Thoracic aorta (tissue), 2 donors: ENCODE results near the gene ZG16B. TPM values are rescaled to one million over a fixed set of nuclear protein-coding genes. Genes with fewer than 3 reads are reported as not detected.

Source experiments
- ATAC-seq: fragments of 150-250 bp; one replicate; pipeline ENCODE4 v1.8.0; 2017; ENCODE audit warnings: low read depth; ENCODE audit not compliant: insufficient number of reproducible peaks, low FRiP score
- DNase-seq: peaks from one replicate; pipeline ENCODE4 v3.0.0-alpha.2; 2020; ENCODE audit warnings: low spot score
- H3K27ac ChIP-seq, 2 donors: fragments of 200-600 bp; sonication (generic); 1 replicate in 1 of 2; 2 replicates in 1 of 2; pipeline ENCODE4 v1.5.1; 2016; ENCODE audit warnings: mild to moderate bottlenecking in 2 of 2, moderate library complexity in 2 of 2
- H3K27me3 ChIP-seq: fragments of 200-600 bp; sonication (generic); replicated peaks from 2 replicates; pipeline ENCODE4 v1.6.0; 2016; ENCODE audit warnings: mild to moderate bottlenecking; ENCODE audit not compliant: insufficient read depth
- H3K36me3 ChIP-seq: fragments of 200-600 bp; sonication (generic); one replicate; pipeline ENCODE4 v1.5.1; 2016
- H3K4me1 ChIP-seq, 2 donors: fragments of 200-600 bp; sonication (generic); 1 replicate in 1 of 2; 2 replicates in 1 of 2; pipeline versions ENCODE4 v1.5.1 to v1.6.0; 2016; ENCODE audit warnings: low read depth in 2 of 2, mild to moderate bottlenecking in 1 of 2; ENCODE audit not compliant: control insufficient read depth in 1 of 2
- H3K4me3 ChIP-seq: fragments of 200-600 bp; sonication (generic); 2 replicates; pipeline ENCODE4 v1.5.1; 2016; ENCODE audit warnings: mild to moderate bottlenecking
- H3K9me3 ChIP-seq: fragments of 200-600 bp; sonication (generic); 2 replicates; pipeline ENCODE4 v1.5.1; 2016
- total RNA-seq, 2 donors: library from RNA; depleted of rRNA; stranded (reverse); fragments of >200 nt; gene quantifications; one replicate each; pipeline versions ENCODE4 v1.1.0 to v1.2.3, GENCODE V29; 2016
- TF ChIP-seq, protein P1 (sequence below): fragments of 200-600 bp; sonication (generic); IDR thresholded peaks from one replicate; pipeline ENCODE4 v1.5.1; 2019; ENCODE audit warnings: antibody characterized with exemption

Gene ZG16B
- total RNA-seq, 2 donors from 2014 or later = not detected

DNA sequence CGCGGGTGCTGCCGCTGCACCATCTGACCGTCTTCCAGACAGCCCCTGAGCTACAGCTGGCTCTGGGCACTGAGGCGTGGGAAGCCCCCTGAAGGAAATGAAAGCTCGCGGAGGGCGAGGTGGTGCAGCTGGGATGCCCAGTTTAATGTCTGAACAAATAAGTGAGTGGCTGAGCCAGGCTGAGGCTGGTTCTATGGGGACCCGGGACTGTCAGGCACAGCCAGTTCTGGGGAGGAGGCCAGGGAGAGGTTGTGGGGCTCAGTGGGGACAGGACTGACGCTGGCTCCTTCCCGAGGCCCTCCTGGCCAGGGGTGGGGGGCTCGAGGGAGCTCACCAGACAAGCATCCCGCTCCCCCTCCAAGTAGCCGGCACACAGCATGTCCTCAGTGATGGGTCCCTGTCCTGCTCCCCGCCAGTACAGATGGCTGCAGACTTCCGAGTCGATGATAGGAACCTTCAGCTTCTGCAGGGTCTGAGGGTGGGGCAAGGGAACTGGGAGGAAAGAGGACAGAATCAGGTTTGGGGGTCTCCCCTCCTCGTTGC, 23.5 kb downstream of the ZG16B start:
- no peaks in the 10 kb centered on the region for H3K9me3 ChIP-seq
- no peaks in the 10 kb centered on the region for H3K4me1 ChIP-seq
- no peaks in the 10 kb centered on the region for H3K27me3 ChIP-seq
- no peak overlapping the region for H3K27ac ChIP-seq
- H3K36me3 ChIP-seq = no peaks in the 10 kb centered on the region
- no peak for ATAC-seq
- TF ChIP-seq, protein P1, sequence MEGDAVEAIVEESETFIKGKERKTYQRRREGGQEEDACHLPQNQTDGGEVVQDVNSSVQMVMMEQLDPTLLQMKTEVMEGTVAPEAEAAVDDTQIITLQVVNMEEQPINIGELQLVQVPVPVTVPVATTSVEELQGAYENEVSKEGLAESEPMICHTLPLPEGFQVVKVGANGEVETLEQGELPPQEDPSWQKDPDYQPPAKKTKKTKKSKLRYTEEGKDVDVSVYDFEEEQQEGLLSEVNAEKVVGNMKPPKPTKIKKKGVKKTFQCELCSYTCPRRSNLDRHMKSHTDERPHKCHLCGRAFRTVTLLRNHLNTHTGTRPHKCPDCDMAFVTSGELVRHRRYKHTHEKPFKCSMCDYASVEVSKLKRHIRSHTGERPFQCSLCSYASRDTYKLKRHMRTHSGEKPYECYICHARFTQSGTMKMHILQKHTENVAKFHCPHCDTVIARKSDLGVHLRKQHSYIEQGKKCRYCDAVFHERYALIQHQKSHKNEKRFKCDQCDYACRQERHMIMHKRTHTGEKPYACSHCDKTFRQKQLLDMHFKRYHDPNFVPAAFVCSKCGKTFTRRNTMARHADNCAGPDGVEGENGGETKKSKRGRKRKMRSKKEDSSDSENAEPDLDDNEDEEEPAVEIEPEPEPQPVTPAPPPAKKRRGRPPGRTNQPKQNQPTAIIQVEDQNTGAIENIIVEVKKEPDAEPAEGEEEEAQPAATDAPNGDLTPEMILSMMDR = no peak
- no peak overlapping the region for H3K4me3 ChIP-seq
- DNase-seq = no peak

DNA sequence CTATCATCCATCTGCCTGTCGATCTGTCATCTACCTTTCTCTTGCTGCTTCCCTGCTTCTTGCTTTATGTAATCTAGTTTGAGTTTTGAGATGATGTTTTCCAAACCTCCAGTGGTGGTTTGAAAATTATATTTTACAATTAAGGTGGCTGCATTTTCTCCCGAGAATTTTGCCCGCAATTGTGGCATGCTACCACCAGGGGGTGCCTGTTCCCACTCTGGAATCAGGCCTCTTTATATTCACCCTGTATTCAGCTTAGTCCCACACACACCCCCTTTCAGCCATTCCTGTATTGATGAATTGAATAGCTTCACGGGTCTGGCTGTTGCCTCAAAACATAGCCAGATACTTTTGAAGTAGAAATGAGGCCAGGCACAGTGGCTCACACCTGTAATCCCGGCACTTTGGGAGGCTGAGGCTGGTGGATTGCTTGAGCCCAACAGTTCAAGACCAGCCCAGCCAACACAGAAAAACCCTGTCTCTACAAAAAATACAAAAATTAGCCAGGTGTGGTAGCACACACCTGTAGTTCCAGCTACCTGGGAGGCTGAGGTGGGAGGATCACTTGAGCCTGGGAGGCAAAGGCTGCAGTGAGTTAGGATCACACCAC, 24.7 kb downstream of the ZG16B start:
- Histone ChIP-seq H3K4me1 (no peaks in the 10 kb centered on the region), H3K9me3 (no peaks in the 10 kb centered on the region), H3K4me3 (no peak overlapping the region), H3K27ac (no peak overlapping the region), H3K36me3 (no peaks in the 10 kb centered on the region), H3K27me3 (no peaks in the 10 kb centered on the region)
- TF ChIP-seq, protein P1 = no peak
- DNase-seq = no peak
- ATAC-seq = no peak

DNA sequence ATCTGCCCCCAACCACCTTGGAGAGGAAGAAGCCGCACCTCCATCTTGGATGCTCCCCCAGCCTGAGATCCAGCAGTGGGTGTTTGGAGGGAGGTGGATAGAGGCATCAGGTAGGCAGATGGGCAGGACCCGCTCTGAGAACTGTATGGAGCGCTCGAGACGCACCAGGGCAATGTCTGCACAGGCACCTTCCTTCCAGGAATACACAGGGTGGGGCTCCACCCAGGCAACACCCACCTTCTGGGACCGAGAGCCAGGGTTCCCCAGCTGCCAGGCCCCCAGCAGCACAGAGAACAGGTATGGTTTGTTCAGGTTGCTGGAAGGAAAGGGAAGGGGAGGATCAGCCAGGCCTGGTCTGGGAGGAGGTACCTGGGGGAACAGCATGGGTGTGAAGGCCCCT, 25.4 kb downstream of the ZG16B start:
- Histone ChIP-seq H3K36me3 (no peaks in the 10 kb centered on the region), H3K27me3 (no peaks in the 10 kb centered on the region), H3K4me1 (no peaks in the 10 kb centered on the region), H3K4me3 (no peak overlapping the region), H3K27ac (no peak overlapping the region), H3K9me3 (peaks cover 1% of the 10 kb centered on the region)
- DNase-seq (no peak), ATAC-seq (no peak)
- TF ChIP-seq, protein P1 = no peak

DNA sequence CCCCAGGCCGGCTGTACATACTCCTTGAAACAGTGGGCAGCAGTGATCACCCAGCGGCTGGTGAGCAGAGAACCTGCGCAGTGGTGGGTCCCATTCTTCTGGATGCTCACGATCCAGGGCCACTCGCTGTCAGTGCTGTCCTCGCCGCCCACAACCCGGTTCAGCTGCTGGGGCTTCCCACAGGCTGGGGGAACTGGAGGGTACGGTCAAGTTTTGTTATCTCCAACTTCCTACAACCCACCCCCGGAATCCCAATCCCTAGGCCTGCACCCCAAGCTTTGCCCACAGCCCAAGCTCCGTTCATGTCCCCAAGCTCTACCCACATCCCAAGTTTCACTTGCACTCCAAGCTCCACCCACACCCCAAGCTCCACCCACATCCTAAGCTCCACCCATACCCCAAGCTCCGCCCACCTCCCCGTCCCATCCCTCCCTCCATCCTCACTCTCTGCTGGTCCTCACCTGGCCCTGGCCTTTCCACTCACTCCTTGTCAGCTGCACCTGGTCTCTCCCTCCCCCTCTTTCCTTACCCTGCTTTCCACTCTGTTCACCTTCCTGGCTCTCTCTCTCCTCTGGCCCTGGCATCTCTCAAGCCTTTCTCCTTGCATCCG, 26.1 kb downstream of the ZG16B start:
- Histone ChIP-seq H3K27me3 (no peaks in the 10 kb centered on the region), H3K36me3 (no peaks in the 10 kb centered on the region), H3K27ac (no peak overlapping the region), H3K4me3 (no peak overlapping the region), H3K9me3 (peaks cover 7% of the 10 kb centered on the region), H3K4me1 (no peaks in the 10 kb centered on the region)
- ATAC-seq = no peak
- no peak for DNase-seq
- TF ChIP-seq, protein P1 = no peak

- ATAC-seq (no peak), DNase-seq (no peak)
- no peaks in the 10 kb centered on the region for H3K27me3 ChIP-seq
- no peaks in the 10 kb centered on the region for H3K4me1 ChIP-seq
- no peak overlapping the region for H3K27ac ChIP-seq
- no peak overlapping the region for H3K4me3 ChIP-seq
- TF ChIP-seq, protein P1 = no peak
- H3K9me3 ChIP-seq = peaks cover 10% of the 10 kb centered on the region
- no peaks in the 10 kb centered on the region for H3K36me3 ChIP-seq
Measured at GRCh38 chr16:2856686-2857450, 26.8 kb downstream of the ZG16B start.
